Daoy (cell line): ENCODE data around the gene PARD6G. TPM values are rescaled to one million over a fixed set of nuclear protein-coding genes. Genes with fewer than 3 reads are reported as not detected.

Experiments used
- DNase-seq: peaks from one replicate; pipeline ENCODE4 v3.0.0-alpha.2; 2015; ENCODE audit warnings: low read depth
- total RNA-seq: library from RNA; depleted of rRNA; stranded (reverse); fragments of >200 nt; shearing (Covaris generic); gene quantifications from 2 replicates; pipeline ENCODE4 v1.2.3, GENCODE V29; 2014

Gene PARD6G
- total RNA-seq, 1 experiment from 2014 or later = 1.3 TPM

DNA sequence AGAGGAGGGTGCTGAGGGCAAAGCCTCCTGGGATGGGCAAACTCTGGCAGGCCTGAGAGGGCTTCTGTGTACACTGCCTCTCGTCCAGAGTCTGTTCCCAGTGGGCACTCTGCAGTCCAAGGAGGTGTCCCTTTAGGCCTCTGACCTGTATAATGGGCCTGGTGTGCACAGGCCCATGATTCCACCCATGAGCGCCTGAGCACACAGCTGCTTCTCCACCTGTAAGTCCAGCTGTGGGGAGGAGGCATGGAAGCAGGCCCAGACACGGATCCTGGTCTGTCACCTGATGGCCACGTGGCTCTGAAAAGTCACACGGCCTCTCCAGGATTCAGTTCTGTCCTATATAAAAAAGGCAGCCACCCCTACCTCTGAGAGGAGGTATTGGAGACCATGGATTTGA, 57.0 kb downstream of the PARD6G start:
- DNase-seq = no peak

DNA sequence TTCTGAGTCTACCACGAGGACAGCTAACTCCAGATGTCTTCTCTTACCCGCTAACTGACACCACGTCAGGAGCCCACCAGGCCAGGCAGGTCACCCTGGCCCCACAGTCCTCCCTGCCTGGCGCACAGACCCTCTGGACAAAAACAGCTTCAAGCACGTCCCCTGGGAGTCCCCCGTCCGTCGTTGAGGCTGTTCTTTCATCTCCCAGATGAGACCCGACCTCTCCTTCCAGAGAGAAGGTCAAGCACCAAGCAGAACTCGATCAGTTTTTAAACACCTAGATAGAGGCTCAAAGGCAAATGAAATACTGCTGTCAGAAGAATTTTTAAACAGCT, 57.8 kb downstream of the PARD6G start:
- DNase-seq = no peak

DNA sequence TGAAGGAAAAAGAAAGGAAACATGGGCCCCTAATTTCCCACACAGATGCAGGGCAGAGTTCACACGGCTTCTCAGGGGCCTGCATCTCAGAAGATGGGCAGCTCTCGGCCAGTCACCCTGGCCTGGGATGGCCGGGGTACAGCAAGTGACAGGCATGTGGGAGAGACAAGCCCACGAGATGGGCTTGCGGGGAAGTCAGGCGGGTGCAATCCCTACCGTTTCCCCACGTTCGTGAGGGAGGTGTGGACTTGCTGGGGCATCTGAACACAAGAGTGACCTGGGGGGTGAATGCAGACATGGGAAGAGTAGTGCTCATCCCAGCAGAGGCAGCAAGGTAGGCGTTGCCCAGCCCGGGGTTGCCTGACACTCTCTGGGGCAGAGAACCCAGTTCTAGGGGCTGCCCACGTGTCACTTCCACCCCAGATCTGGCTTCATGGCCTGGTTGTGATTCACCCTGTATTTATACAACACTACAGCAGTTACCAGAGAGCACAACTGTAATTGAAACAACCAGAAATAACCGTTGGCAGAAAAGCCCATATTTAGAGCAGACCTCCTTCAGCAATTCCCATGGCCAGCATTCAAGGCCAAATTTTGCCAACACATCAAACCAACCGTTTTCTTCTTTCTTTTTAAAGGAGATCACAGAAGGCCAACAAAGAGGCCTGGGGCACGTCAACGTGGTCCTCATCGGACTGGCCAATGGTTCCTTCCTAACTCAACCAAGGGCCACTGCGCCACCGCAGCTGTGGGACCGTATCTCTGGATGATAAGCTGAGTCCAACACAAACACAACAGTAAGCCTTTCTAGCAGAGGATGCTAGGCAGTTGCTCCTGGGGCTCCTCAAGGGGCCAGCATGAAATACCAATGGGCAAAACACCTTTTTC, 58.4 kb downstream of the PARD6G start:
- no peak for DNase-seq

DNA sequence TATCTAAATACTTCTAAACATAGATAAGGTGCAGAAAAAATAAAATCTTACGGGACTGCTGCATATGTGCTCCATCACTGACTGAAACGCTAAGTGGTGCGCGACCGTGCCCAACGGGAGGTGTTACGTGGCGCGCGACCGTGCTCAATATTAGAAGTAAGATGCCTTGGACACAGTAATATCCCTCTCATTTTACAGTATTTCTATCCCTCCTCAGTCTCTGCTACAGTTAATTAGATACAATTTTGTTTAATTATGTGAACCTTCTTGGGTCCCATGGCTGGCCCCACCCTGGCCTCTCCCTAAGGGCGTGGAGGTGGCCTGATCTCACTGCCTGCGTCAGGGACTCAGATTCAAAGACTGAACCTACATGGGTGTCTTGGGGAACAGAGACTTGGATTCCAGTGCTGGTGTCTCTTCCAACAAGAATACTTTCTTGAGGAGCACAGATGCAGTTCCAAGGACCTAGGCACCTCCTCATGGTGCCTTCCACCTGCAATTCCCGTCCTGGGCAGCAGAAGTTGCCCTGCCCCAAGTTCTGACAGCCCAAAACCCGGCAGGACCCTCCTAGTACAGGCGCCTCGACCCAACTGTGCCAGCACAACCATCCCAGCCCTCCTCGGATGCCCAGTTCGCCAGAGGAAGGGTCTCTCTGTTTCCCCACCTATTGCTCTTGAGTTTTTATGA, 59.2 kb downstream of the PARD6G start:
- no peak for DNase-seq

- no peak for DNase-seq
These were observed 61.8 kb downstream of the PARD6G start for GRCh38 chr18:80185545-80185944.

DNA sequence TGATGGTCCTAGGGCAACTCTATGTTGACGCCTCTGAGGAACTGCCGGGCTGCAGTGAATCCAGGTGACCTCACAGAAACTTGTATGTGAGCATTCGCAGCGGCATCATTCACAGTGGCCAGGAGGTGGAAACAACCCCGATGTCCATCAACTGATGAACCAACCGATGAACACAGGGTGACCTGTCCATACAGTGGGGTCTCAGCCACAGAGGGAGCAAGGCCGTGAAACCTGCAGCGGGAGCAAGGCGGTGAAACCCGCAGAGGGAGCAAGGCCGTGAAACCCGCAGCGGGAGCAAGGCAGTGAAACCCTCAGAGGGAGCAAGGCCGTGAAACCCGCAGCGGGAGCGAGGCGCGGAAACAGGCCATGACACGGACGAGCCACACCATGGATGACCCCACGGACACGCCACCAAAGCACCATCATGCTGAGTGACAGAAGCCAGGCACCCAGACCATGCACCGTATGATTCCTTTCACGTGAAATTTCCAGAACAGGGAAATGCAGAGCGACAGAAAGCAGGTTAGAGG, 63.0 kb downstream of the PARD6G start:
- no peak for DNase-seq

- DNase-seq = no peak
These were observed 63.9 kb downstream of the PARD6G start for GRCh38 chr18:80183273-80184050.

DNA sequence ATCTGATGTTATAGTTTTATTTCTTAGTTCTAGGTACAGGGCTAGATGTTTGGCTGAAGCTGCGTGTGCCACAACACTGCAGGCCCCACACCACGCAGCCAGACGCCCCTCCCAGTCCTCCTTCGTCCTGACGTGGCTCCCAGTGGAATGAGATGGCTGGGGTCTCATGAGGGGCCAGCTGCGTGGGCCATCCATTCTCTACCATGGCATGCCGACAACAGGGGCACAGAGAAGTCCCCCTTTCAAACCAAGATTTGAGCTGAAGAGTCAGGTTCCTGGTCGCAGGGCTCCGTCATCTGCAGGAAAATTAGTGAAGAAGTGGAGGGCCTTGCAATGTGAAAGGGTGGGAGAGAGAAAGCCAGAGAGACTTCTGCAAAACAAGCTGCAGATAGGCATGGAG, 64.5 kb downstream of the PARD6G start:
- DNase-seq = no peak

GRCh38 chr18:80181642-80182461, 65.5 kb downstream of the PARD6G start:
- no peak for DNase-seq

DNA sequence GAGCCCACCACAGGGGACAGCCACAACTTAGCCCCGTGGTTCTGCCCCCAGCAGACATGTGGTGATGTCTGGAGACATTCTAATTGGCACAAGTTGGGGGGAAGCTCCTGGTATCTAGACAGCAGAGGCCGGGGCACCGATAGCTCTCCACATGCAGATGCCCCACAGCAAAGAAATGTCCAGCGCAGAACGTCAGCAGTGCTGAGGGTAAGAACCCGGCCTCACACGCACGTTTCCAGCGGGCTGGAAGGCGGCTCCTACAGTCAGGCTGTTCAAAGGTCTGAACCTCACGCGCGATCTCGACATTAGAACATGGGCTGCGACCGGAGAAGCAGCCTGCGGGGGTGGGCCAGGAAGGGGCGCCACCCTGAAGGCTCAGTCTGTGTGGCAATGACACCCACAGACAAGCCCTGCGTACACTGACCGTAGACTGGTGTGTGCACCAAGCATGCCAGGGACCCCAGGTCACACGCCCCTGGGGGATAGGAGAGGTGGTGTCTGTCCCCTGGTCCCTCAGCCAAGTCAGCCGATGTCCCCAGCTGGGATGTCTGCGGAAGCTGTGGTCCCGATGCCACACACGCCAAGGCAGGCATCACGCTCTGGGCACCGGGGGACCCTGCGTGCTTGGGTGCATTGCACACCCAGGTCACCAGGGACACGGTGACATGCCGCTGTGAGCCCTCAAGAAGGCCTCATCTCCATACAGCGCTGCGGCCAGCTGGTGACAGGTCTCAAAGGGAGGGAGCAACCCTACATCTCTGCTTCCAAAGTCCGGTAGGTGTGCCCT, 66.3 kb downstream of the PARD6G start:
- DNase-seq = no peak

- DNase-seq = no peak
These were observed 67.3 kb downstream of the PARD6G start for GRCh38 chr18:80179857-80180558.

DNA sequence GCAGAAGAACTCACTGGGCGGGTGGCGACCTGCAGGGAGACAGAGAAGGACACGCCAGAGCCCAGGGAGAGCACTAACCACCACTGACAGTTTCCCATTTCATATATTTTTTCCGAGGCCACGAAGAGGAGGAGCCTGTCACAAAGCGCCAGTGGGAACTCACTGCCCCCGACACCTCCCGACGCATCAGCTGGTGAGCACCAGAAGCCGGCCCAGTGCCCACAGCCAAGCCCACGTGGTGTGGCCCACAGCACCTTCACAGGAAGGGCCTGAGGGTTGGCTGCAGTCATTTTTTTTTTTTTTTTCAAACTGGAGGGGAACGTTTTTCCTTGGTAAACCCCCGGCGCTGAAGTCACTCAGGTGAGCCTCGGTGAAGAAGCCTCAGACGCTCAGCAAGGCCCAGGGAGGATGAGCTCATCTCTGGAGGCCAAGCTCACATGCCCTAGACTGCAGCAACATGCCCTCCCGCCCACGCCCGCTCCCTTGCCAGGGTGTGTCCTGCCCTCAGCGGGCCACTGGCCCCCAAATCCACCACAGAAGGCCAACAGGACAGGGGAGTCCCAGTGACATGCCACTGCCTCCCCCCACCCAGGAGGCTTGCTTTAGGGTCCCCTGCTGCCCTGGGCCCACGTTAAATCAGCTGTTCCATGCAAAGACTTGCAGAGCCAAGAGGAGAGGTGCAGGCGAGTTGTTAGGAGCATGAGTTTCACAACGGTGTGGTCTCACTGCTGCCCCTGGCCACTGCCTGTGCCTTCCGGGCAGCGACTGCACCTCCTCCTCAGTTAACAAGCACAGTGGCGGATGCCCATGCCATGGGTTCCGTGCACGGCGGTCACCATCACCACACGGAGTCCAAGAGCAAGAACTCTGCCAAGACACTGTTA, 68.1 kb downstream of the PARD6G start:
- DNase-seq = no peak

- DNase-seq = no peak
These were observed 70.2 kb downstream of the PARD6G start for GRCh38 chr18:80177128-80177527.

- no peak for DNase-seq
These were observed 70.8 kb downstream of the PARD6G start for GRCh38 chr18:80176334-80177073.

DNA sequence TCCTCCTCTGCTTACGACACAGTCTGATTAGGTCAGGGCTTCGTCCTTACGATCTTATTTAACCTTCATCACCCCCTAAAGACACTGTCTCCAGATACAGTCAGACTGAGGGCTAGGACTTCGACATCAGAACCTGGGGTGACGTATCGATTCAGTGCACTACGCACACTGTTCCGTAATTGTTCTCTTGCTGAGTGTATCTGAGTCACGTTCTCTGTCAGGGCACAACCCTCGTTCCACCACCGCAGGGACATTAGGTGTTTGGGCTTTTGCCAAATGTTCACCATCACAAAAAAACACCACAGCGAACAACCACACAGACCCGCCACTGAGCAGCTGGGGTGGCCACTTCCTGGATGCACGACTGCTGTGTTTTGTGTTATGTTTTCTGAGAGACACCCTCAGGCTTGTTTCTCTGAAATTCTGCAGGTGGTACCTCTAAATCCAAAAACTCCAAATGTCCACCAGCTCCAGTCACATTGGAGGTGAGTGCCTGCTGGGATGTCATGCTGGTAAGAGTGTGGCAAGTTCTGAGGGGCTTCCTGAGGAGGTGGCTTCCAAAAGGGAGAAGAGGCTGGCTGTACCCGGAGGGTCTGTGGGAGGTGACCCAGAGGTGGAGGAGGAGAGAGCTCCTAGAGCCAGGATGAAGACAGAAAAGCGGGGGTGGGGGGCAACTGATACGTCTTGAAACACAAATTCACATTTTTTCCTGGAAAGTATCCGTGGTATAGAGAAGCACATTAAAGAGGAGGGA, 71.7 kb downstream of the PARD6G start:
- no peak for DNase-seq

DNA sequence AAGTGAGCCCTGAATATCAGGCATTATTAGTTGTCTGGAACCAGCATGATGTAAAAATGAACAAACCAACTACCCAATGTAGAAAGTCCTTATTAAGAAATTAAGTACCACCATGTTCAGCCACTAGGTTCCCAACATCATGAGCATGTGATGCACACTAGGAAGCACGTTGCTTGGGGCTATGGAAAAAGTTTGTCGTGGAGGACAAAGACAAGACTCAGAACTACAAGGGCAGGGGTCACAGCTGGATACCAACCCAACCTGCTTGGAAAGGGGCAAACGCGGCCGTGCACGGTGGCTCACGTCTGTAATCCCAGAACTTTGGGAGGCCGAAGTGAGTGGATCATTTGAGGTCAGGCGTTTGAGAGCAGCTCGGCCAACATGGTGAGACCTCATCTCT, 74.3 kb downstream of the PARD6G start:
- DNase-seq = no peak

GRCh38 chr18:80172056-80172455, 75.3 kb downstream of the PARD6G start:
- no peak for DNase-seq
